IMR-90 (cell line): ENCODE measurements around the gene GNAO1. TPM values are rescaled to one million over a fixed set of nuclear protein-coding genes. Genes with fewer than 3 reads are reported as not detected.
A peak's percentile ranks its signal among the peaks of the same experiment; 100 is the strongest.

Experiments used
- ATAC-seq: fragments of 200-7000 bp; cut with Tn5 transposase; 2 replicates; pipeline ENCODE4 v1.9.1; 2020; ENCODE audit warnings: low read depth, mild to moderate bottlenecking, moderate library complexity
- BruUV-seq: library from RNA; stranded (reverse); fragments of 400-500 nt; replicated peaks from 2 replicates; lab custom pipeline; 2021; lab: Mats Ljungman, UMichigan
- CTCF ChIA-PET: fragments of 300-600 bp; formaldehyde crosslinking; extraction: SDS; loops from one replicate; lab custom pipeline; 2021; ENCODE audit warnings: antibody characterized with exemption; lab: Yijun Ruan, JAX
- POLR2A ChIA-PET: fragments of 300-600 bp; sonication (Branson Sonifier 250); formaldehyde crosslinking; loops from one replicate; lab custom pipeline; 2022; ENCODE audit warnings: antibody characterized with exemption; ENCODE audit not compliant: unreplicated experiment; lab: Charles Lee
- DNase-seq: peaks from one replicate; pipeline ENCODE4 v3.0.0; 2013
- H2AFZ ChIP-seq: replicated peaks from 2 replicates; pipeline ENCODE3; 2013; ENCODE audit warnings: low read length, mild to moderate bottlenecking; ENCODE audit not compliant: poor library complexity
- H2AK5ac ChIP-seq: 2 replicates; pipeline ENCODE4 v1.6.1; 2013; ENCODE audit warnings: low read depth, low read length, inconsistent platforms
- H2AK9ac ChIP-seq: replicated peaks from 2 replicates; pipeline ENCODE3; 2013; ENCODE audit warnings: mild to moderate bottlenecking, low read depth, low read length, moderate library complexity; ENCODE audit not compliant: poor library complexity
- H2BK120ac ChIP-seq: 2 replicates; pipeline ENCODE4 v1.6.1; 2013; ENCODE audit warnings: low read depth, low read length, inconsistent platforms
- H2BK15ac ChIP-seq: 3 replicates; pipeline ENCODE4 v1.6.1; 2013; ENCODE audit warnings: low read depth, low read length, inconsistent platforms
- H2BK20ac ChIP-seq: 2 replicates; pipeline ENCODE4 v1.6.1; 2013; ENCODE audit warnings: low read depth, mild to moderate bottlenecking, inconsistent platforms, low read length, moderate library complexity
- H2BK5ac ChIP-seq: 2 replicates; pipeline ENCODE4 v1.6.1; 2013; ENCODE audit warnings: mild to moderate bottlenecking, low read depth, low read length, inconsistent platforms; ENCODE audit not compliant: poor library complexity, severe bottlenecking
- H3K14ac ChIP-seq: replicated peaks from 2 replicates; pipeline ENCODE4 v1.6.1; 2013; ENCODE audit warnings: low read depth, low read length, inconsistent platforms
- H3K18ac ChIP-seq: 2 replicates; pipeline ENCODE4 v1.6.1; 2013; ENCODE audit warnings: low read depth, low read length, control low read depth
- H3K23ac ChIP-seq: 2 replicates; pipeline ENCODE4 v1.6.1; 2013; ENCODE audit warnings: low read depth, low read length, inconsistent platforms
- H3K27ac ChIP-seq: 2 replicates; pipeline ENCODE4 v1.5.1; 2013; ENCODE audit warnings: mild to moderate bottlenecking, control low read depth, low read length; ENCODE audit not compliant: insufficient read depth
- H3K27me3 ChIP-seq: 2 replicates; pipeline ENCODE4 v1.6.1; 2013; ENCODE audit warnings: low read length; ENCODE audit not compliant: control insufficient read depth, insufficient read depth
- H3K36me3 ChIP-seq: 2 replicates; pipeline ENCODE4 v1.6.1; 2013; ENCODE audit warnings: low read length, mixed read lengths; ENCODE audit not compliant: control insufficient read depth, insufficient read depth
- H3K4ac ChIP-seq: 2 replicates; pipeline ENCODE4 v1.6.1; 2013; ENCODE audit warnings: low read depth, low read length, inconsistent platforms
- H3K4me1 ChIP-seq: 2 replicates; pipeline ENCODE4 v1.6.1; 2013; ENCODE audit warnings: low read length, mixed read lengths; ENCODE audit not compliant: control insufficient read depth, insufficient read depth
- H3K4me2 ChIP-seq: 2 replicates; pipeline ENCODE4 v1.6.1; 2013; ENCODE audit warnings: low read depth, mild to moderate bottlenecking, control low read depth, low read length, moderate library complexity
- H3K4me3 ChIP-seq: 2 replicates; pipeline ENCODE4 v1.5.1; 2013; ENCODE audit warnings: low read depth, mild to moderate bottlenecking, control low read depth, low read length, moderate library complexity; ENCODE audit not compliant: insufficient read depth
- H3K56ac ChIP-seq: 2 replicates; pipeline ENCODE4 v1.6.1; 2013; ENCODE audit warnings: low read length, inconsistent platforms; ENCODE audit not compliant: insufficient read depth; ENCODE audit errors: extremely low read depth
- H3K79me1 ChIP-seq, 2 experiments: 2 replicates each; pipeline ENCODE4 v1.6.1; 2013; ENCODE audit warnings: low read length in 2 of 2, inconsistent platforms in 1 of 2, low read depth in 1 of 2
- H3K9ac ChIP-seq: 2 replicates; pipeline ENCODE4 v1.6.1; 2013; ENCODE audit warnings: low read depth, low read length, control low read depth
- H3K9me1 ChIP-seq: 2 replicates; pipeline ENCODE4 v1.6.1; 2013; ENCODE audit warnings: low read length, inconsistent platforms; ENCODE audit not compliant: insufficient read depth
- H3K9me3 ChIP-seq: 2 replicates; pipeline ENCODE4 v1.6.1; 2013; ENCODE audit warnings: low read length; ENCODE audit not compliant: control insufficient read depth, insufficient read depth
- H4K20me1 ChIP-seq: 2 replicates; pipeline ENCODE4 v1.6.1; 2013; ENCODE audit warnings: low read length, inconsistent platforms; ENCODE audit not compliant: insufficient read depth
- H4K5ac ChIP-seq: 2 replicates; pipeline ENCODE4 v1.6.1; 2013; ENCODE audit warnings: mild to moderate bottlenecking, low read depth, low read length, control low read depth
- H4K8ac ChIP-seq, 2 experiments: 2 replicates each; pipeline ENCODE4 v1.6.1; 2013; ENCODE audit warnings: low read depth in 2 of 2, low read length in 2 of 2, control low read depth in 1 of 2, inconsistent platforms in 1 of 2
- H4K91ac ChIP-seq: 2 replicates; pipeline ENCODE4 v1.6.1; 2013; ENCODE audit warnings: low read depth, low read length, inconsistent platforms; ENCODE audit not compliant: insufficient read depth
- CEBPB ChIP-seq: IDR thresholded peaks from 2 replicates; pipeline ENCODE4 v1.6.1; 2012; ENCODE audit warnings: low read depth, low read length, improper control_type of control experiment
- CHD1 ChIP-seq: IDR thresholded peaks from 2 replicates; pipeline ENCODE4 v1.6.1; 2012; ENCODE audit warnings: low read depth, low read length, improper control_type of control experiment
- POLR2A ChIP-seq: IDR thresholded peaks from 2 replicates; pipeline ENCODE4 v1.6.1; 2012; ENCODE audit warnings: mild to moderate bottlenecking, low read depth, low read length
- WGBS, 2 experiments: methylation state at CpG; one replicate each; pipeline versions ENCODE4 v1.1.5 to v1.1.7; 2013; ENCODE audit warnings: missing lambda C conversion rate in 2 of 2; ENCODE audit not compliant: insufficient read length in 1 of 2; ENCODE audit errors: extremely low coverage in 2 of 2; 5-methylcytosine and 5-hydroxymethylcytosine counted together
- dilution Hi-C: fragments of 300-500 bp; cut with HindIII; formaldehyde crosslinking; loops from one replicate; pipeline ENCODE4 v1.14.3; 2018; ENCODE audit warnings: low sequenced_read_pairs; ENCODE audit not compliant: unreplicated experiment
- in situ Hi-C: fragments of 300-500 bp; cut with MboI; formaldehyde crosslinking; loops from 3 replicates; pipeline ENCODE4 v1.14.3; 2019; ENCODE audit warnings: low sequenced_read_pairs, inconsistent platforms, mixed read lengths
- intact Hi-C: fragments of 100-400 bp; cut with micrococcal nuclease; formaldehyde crosslinking; loops from 2 replicates; pipeline ENCODE4 v1.10.0; 2022
- polyA plus RNA-seq, 3 experiments: library from polyadenylated mRNA; depleted of rRNA; stranded (reverse); fragments of >200 nt; gene quantifications; 2 replicates each; pipeline ENCODE4 v1.2.3, GENCODE V29; 2012; ENCODE audit warnings: low replicate concordance in 1 of 3
- total RNA-seq: library from RNA; depleted of rRNA; stranded (reverse); fragments of >200 nt; gene quantifications from 2 replicates; pipeline ENCODE4 v1.2.3, GENCODE V29; 2012

Gene GNAO1
- total and polyA plus RNA-seq, 2 of the 4 experiments (the other 2 are of a cell fraction), result under 0.01 to 0.07 TPM

GRCh38 chr16:56357241-56357764, 166.0 kb downstream of the GNAO1 start:
- H3K79me1 ChIP-seq, result peaks cover 0 to 8% of the 10 kb centered on the region in 2 experiments; a peak in 1 of 4 replicates
- H3K27me3 ChIP-seq, result no peaks in the 10 kb centered on the region; the same call in 1 of the 2 replicates
- peak overlapping the region; percentile 60 for H2BK20ac ChIP-seq
- H3K14ac ChIP-seq, result peak overlapping the region; percentile 86
- in situ Hi-C loops, result loop anchor here (25.0 kb wide), 1 partner anchor 870 kb away; the partner anchor contains the start of gene MMP2
- peak overlapping the region; percentile 75 for H2BK120ac ChIP-seq
- H3K4me2 ChIP-seq, result peak overlapping the region; percentile 76
- no peaks in the 10 kb centered on the region for H3K9me3 ChIP-seq
- peak overlapping the region; percentile 90; the same call in 2 of the 3 replicates for H2BK15ac ChIP-seq
- dilution Hi-C loops, result no loop called here
- no peaks in the 10 kb centered on the region for H4K20me1 ChIP-seq
- WGBS, 2 experiments, result no CpG with 5 or more reads among the region's 13 CpGs
- peaks cover 11% of the 10 kb centered on the region; the same call in 1 of the 2 replicates for H3K36me3 ChIP-seq
- H4K8ac ChIP-seq, result peak overlapping the region; percentile 84 to 96
- BruUV-seq, result no TSS peak
- ATAC-seq, result peak; percentile 47
- ChIA-PET POLR2A (no interaction called here), CTCF (interaction anchor here (0.9 to 1.7 kb wide), 3 partner anchors 10 to 57 kb away, joined by 3 to 4 read pairs (median 4); no protein-coding TSS in a partner anchor)
- peak overlapping the region; percentile 50; the same call in 1 of the 2 replicates for H3K4me3 ChIP-seq
- H2AK5ac ChIP-seq, result peak overlapping the region; percentile 95
- H3K4me1 ChIP-seq, result peaks cover 12% of the 10 kb centered on the region
- H3K4ac ChIP-seq, result peak overlapping the region; percentile 89
- intact Hi-C loops, result loop anchor here (2.0 to 10.0 kb wide), 2 partner anchors 67 to 247 kb away; partner anchors contain the start of genes AMFR and MT2A
- H3K9me1 ChIP-seq, result peaks cover 8% of the 10 kb centered on the region
- H3K9ac ChIP-seq, result peak overlapping the region; percentile 58
- peak overlapping the region; percentile 87 for H2BK5ac ChIP-seq
- peak overlapping the region; percentile 92 for H2AK9ac ChIP-seq
- peak overlapping the region; percentile 99 for H4K91ac ChIP-seq
- peak overlapping the region; percentile 95 for H2AFZ ChIP-seq
- peak; percentile 36; the same call in 1 of the 2 replicates for TF ChIP-seq POLR2A
- TF ChIP-seq CEBPB, result no peak
- no peak for TF ChIP-seq CHD1
- H3K56ac ChIP-seq, result peak overlapping the region; percentile 87
- peak overlapping the region; percentile 91 for H4K5ac ChIP-seq
- peak overlapping the region; percentile 82 for H3K23ac ChIP-seq
- H3K18ac ChIP-seq, result peak overlapping the region; percentile 80
- peak overlapping the region; percentile 78 for H3K27ac ChIP-seq
- peak; percentile 63 for DNase-seq
